Fibroblast of mammary gland (primary cell): ENCODE results near the gene SDR42E2.
"Not testable (repeated sequence)": the region's sequence is repeated elsewhere in the genome, so short reads cannot be mapped to it uniquely, and the experiment has no call there.

Source experiments
- DNase-seq: peaks from one replicate; pipeline ENCODE4 v3.0.0-alpha.2; 2010; ENCODE audit warnings: low read depth
- H3K4me3 ChIP-seq: 2 replicates; pipeline ENCODE4 v1.5.1; 2011; ENCODE audit warnings: low read depth, mild to moderate bottlenecking, low read length, moderate library complexity; ENCODE audit not compliant: control insufficient read depth
- CTCF ChIP-seq: conservative IDR thresholded peaks from 2 replicates; pipeline ENCODE4 v1.5.1; 2011; ENCODE audit warnings: low read depth, low read length, inconsistent platforms; ENCODE audit not compliant: control insufficient read depth, insufficient read depth

Gene SDR42E2

GRCh38 chr16:22139008-22139407 is 23.3 kb upstream of the SDR42E2 start:
- no peak overlapping the region for H3K4me3 ChIP-seq
- DNase-seq: no peak
- TF ChIP-seq CTCF: no peak

DNA sequence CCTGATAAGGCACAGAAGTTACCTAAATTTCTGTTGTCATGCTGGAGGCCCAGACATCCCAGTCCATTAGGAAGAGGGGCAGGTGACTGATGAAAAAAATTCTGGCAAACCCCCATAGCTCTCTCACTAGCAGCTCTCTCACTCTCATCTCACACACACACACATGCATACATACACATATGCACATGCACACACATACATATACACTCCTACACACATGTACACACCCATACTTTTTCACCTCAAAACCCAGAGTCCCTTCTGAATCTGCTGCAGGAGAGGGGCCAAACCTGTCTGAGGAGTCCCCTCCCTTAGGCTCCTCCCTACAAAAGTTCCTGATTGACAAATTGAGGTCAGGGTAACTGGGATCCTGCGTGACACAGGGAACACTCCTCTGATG is 22.6 kb upstream of the SDR42E2 start:
- H3K4me3 ChIP-seq: no peak overlapping the region
- TF ChIP-seq CTCF: no peak
- DNase-seq: no peak

DNA sequence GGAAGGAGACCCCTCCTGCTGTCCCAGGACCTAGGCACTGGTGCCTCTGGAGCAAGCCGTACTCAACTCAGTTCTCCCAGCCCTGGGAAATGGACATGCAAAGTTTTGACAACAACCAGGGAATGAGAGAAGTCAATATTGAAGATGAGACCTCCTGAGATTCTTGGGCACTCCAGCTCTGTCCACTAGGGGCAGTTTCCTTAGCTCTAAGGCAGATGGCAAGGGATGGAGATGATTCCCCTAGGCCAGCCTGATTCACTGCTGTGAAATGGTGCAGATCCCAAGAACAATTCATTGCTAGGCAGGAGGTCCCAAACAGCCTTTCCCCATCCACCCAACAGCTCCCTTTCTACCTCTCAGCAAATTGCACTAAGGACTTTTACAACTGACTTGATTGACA is 20.5 kb upstream of the SDR42E2 start:
- peak; percentile 62 for TF ChIP-seq CTCF
- no peak overlapping the region for H3K4me3 ChIP-seq
- peak; percentile 47 for DNase-seq

GRCh38 chr16:22144520-22144919 is 17.8 kb upstream of the SDR42E2 start:
- no peak for TF ChIP-seq CTCF
- no peak for DNase-seq
- no peak overlapping the region for H3K4me3 ChIP-seq

- no peak overlapping the region for H3K4me3 ChIP-seq
- TF ChIP-seq CTCF: no peak
- no peak for DNase-seq
Observed at GRCh38 chr16:22147853-22148252, 14.5 kb upstream of the SDR42E2 start.

GRCh38 chr16:22151246-22151998 is 10.9 kb upstream of the SDR42E2 start:
- DNase-seq: no peak
- no peak for TF ChIP-seq CTCF
- no peak overlapping the region for H3K4me3 ChIP-seq

- no peak overlapping the region for H3K4me3 ChIP-seq
- TF ChIP-seq CTCF: no peak
Observed at GRCh38 chr16:22152316-22152715, 10.0 kb upstream of the SDR42E2 start.

DNA sequence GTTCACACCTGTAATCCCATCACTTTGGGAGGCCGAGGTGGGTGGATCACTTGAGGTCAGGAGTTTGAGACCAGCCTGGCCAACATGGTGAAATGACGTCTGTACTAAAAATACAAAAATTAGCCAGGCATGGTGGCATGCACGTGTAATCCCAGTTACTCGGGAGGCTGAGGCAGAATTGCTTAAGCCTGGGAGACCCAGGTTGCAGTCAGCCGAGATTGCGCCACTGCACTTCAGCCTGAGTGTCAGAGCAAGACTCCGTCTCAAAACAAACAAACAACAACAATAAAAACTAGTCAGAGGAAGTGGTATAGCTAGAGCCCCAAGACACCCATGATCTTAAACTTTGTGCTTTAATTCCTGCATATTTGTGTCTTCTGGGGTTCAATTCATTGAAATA is 9.2 kb upstream of the SDR42E2 start:
- not testable (repeated sequence) for DNase-seq, H3K4me3 ChIP-seq

More at GRCh38 chr16:22152316-22152715, 10.0 kb upstream of the SDR42E2 start:
- DNase-seq: no peak
